K562 (cell line): ENCODE results near the gene FXR1. TPM values are rescaled to one million over a fixed set of nuclear protein-coding genes. Genes with fewer than 3 reads are reported as not detected.
A peak's percentile ranks its signal among the peaks of the same experiment; 100 is the strongest.

Source experiments
- ATAC-seq: fragments of 200-7000 bp; cut with Tn5 transposase; 3 replicates; pipeline ENCODE4 v1.9.1; 2020; ENCODE audit warnings: moderate library complexity
- BruUV-seq: library from RNA; stranded (reverse); fragments of 400-500 nt; replicated peaks from 2 replicates; lab custom pipeline; 2021; lab: Mats Ljungman, UMichigan
- CTCF ChIA-PET: fragments of 300-600 bp; formaldehyde crosslinking; extraction: SDS; loops from one replicate; lab custom pipeline; 2021; ENCODE audit warnings: low intra/inter-chr PET ratio; lab: Yijun Ruan, JAX
- POLR2A ChIA-PET: fragments of 300-600, 350-650 bp; sonication (Branson Sonifier 250); formaldehyde crosslinking; extraction: SDS; loops from one replicate; lab custom pipeline; 2021; ENCODE audit warnings: antibody characterized with exemption, inconsistent platforms; lab: Yijun Ruan, JAX
- DNase-seq, 4 experiments: peaks; one replicate each; pipeline versions ENCODE4 v3.0.0 to v3.0.0-alpha.2; 2011 to 2018; ENCODE audit warnings: low spot score in 3 of 4, mixed read lengths in 3 of 4; ENCODE audit errors: extremely low read depth in 1 of 4
- FAIRE-seq: peaks from 2 replicates; lab custom pipeline; 2011; peaks lifted over from hg19 to GRCh38; lab: Jason Lieb, UNC
- H2AFZ ChIP-seq: 2 replicates; pipeline ENCODE4 v1.6.0; 2011; ENCODE audit warnings: low read depth, low read length, control low read depth, inconsistent platforms
- H3K27ac ChIP-seq: fragments of 200-600 bp; 3 replicates; pipeline ENCODE4 v1.8.0; 2011; ENCODE audit warnings: low read depth, mild to moderate bottlenecking, control low read depth, inconsistent platforms, low read length, moderate library complexity, mixed read lengths; ENCODE audit errors: extremely low read depth
- H3K27me3 ChIP-seq, 2 experiments: fragments of 300-600 bp in 1 of 2; 2 replicates in 1 of 2; 3 replicates in 1 of 2; pipeline versions ENCODE4 v1.6.0 to v1.8.0; 2011; ENCODE audit warnings: inconsistent platforms in 2 of 2, low read length in 2 of 2, mild to moderate bottlenecking in 1 of 2, mixed read lengths in 1 of 2, moderate library complexity in 1 of 2; ENCODE audit not compliant: control insufficient read depth in 2 of 2, insufficient read depth in 2 of 2
- H3K36me3 ChIP-seq: fragments of 300-600 bp; 3 replicates; pipeline ENCODE4 v1.8.0; 2011; ENCODE audit warnings: mild to moderate bottlenecking, low read length, inconsistent platforms; ENCODE audit not compliant: control insufficient read depth, insufficient read depth
- H3K4me1 ChIP-seq, 2 experiments: fragments of 200-600 bp in 1 of 2; replicated peaks in 1 of 2; 2 replicates in 1 of 2; 3 replicates in 1 of 2; pipeline versions ENCODE4 v1.5.1 to v1.8.0; 2011; ENCODE audit warnings: inconsistent platforms in 2 of 2, low read length in 2 of 2, mild to moderate bottlenecking in 1 of 2, mixed read lengths in 1 of 2, moderate library complexity in 1 of 2; ENCODE audit not compliant: control insufficient read depth in 2 of 2, insufficient read depth in 2 of 2
- H3K4me2 ChIP-seq: 2 replicates; pipeline ENCODE4 v1.6.1; 2011; ENCODE audit warnings: low read length, control low read depth, inconsistent platforms, mixed read lengths; ENCODE audit not compliant: insufficient read depth
- H3K4me3 ChIP-seq: fragments of 200-600 bp; sonication (generic), shearing (Covaris generic); 2 replicates; pipeline ENCODE4 v1.5.1; 2016; ENCODE audit warnings: control low read depth, inconsistent platforms
- H3K79me2 ChIP-seq: fragments of 200-600 bp; 3 replicates; pipeline ENCODE4 v1.8.0; 2011; ENCODE audit warnings: low read length, inconsistent platforms; ENCODE audit not compliant: control insufficient read depth, insufficient read depth
- H3K9ac ChIP-seq, 2 experiments: 2 replicates each; pipeline versions ENCODE4 v1.6.0 to v1.6.1; 2011; ENCODE audit warnings: low read depth in 2 of 2, low read length in 2 of 2, control low read depth in 1 of 2, inconsistent platforms in 1 of 2, mild to moderate bottlenecking in 1 of 2, mixed read lengths in 1 of 2; ENCODE audit not compliant: insufficient read depth in 1 of 2
- H3K9me1 ChIP-seq: one replicate; pipeline ENCODE4 v1.6.0; 2011; ENCODE audit warnings: inconsistent platforms, mild to moderate bottlenecking, low read length, moderate library complexity; ENCODE audit not compliant: control insufficient read depth, insufficient read depth
- H3K9me3 ChIP-seq: replicated peaks from 2 replicates; pipeline ENCODE4 v1.5.1; 2011; ENCODE audit warnings: low read depth, low read length, inconsistent platforms; ENCODE audit not compliant: control insufficient read depth, insufficient read depth
- H4K20me1 ChIP-seq: replicated peaks from 2 replicates; pipeline ENCODE4 v1.6.1; 2011; ENCODE audit warnings: low read length, inconsistent platforms, mixed read lengths; ENCODE audit not compliant: control insufficient read depth, insufficient read depth
- C11orf30 ChIP-seq: fragments of 450-650 bp; IDR thresholded peaks from 2 replicates; pipeline ENCODE4 v1.6.1; 2016; ENCODE audit warnings: low read depth, mild to moderate bottlenecking
- CEBPB ChIP-seq: fragments of 450-650 bp; IDR thresholded peaks from 2 replicates; pipeline ENCODE4 v1.6.1; 2016; ENCODE audit warnings: missing genetic modification characterization, missing compliant biosample characterization
- DDX20 ChIP-seq: fragments of 450-650 bp; IDR thresholded peaks from 2 replicates; pipeline ENCODE4 v1.6.1; 2016; ENCODE audit warnings: missing genetic modification characterization, low read depth, mild to moderate bottlenecking, missing compliant biosample characterization, moderate library complexity
- LEF1 ChIP-seq: fragments of 450-650 bp; IDR thresholded peaks from 2 replicates; pipeline ENCODE4 v1.6.1; 2016; ENCODE audit warnings: mild to moderate bottlenecking
- MAFF ChIP-seq: IDR thresholded peaks from 2 replicates; pipeline ENCODE4 v1.6.1; 2012; ENCODE audit warnings: low read length, improper control_type of control experiment
- MAFG ChIP-seq: fragments of 450-650 bp; conservative IDR thresholded peaks from 2 replicates; pipeline ENCODE4 v1.6.1; 2016; ENCODE audit warnings: missing genetic modification characterization, missing compliant biosample characterization
- MAFK ChIP-seq: IDR thresholded peaks from 2 replicates; pipeline ENCODE4 v1.6.1; 2011; ENCODE audit warnings: low read length, improper control_type of control experiment
- NFIC ChIP-seq: fragments of 450-650 bp; IDR thresholded peaks from 2 replicates; pipeline ENCODE4 v1.6.1; 2017; ENCODE audit warnings: mild to moderate bottlenecking, inconsistent platforms
- POLR3A ChIP-seq: IDR thresholded peaks from 2 replicates; pipeline ENCODE4 v1.6.1; 2011; ENCODE audit warnings: borderline replicate concordance, mild to moderate bottlenecking, moderate library complexity; ENCODE audit not compliant: insufficient read length, insufficient read depth; ENCODE audit errors: extremely low read depth
- STAG1 ChIP-seq: sonication (generic); formaldehyde crosslinking; IDR thresholded peaks from 2 replicates; pipeline ENCODE4 v1.5.0; 2020; ENCODE audit warnings: missing genetic modification reagents, borderline replicate concordance
- ZNF133 ChIP-seq: fragments of 250-450 bp; sonication (Bioruptor Pico); IDR thresholded peaks from 2 replicates; pipeline ENCODE4 v1.4.0; 2020; ENCODE audit warnings: mild to moderate bottlenecking
- ZNF184 ChIP-seq: sonication (generic); formaldehyde crosslinking; IDR thresholded peaks from 2 replicates; pipeline ENCODE4 v1.5.0; 2020; ENCODE audit warnings: missing genetic modification reagents
- ZNF316 ChIP-seq: fragments of 450-650 bp; IDR thresholded peaks from 2 replicates; pipeline ENCODE4 v1.6.1; 2016
- WGBS: fragments of 100-300 bp; shearing (Covaris generic); methylation state at CpG from one replicate; pipeline ENCODE4 v1.1.6; 2016; ENCODE audit warnings: low coverage, mixed read lengths; ENCODE audit not compliant: insufficient coverage; ENCODE audit errors: missing lambda C conversion rate; 5-methylcytosine and 5-hydroxymethylcytosine counted together
- in situ Hi-C: fragments of 300-500 bp; cut with MboI; formaldehyde crosslinking; loops from 4 replicates; pipeline ENCODE4 v1.15.0; 2018; ENCODE audit warnings: inconsistent platforms, mixed read lengths
- intact Hi-C: fragments of 100-400 bp; cut with micrococcal nuclease; formaldehyde crosslinking; loops from 2 replicates; pipeline ENCODE4 v1.14.2; 2022
- polyA plus RNA-seq, 8 experiments: library from polyadenylated mRNA; depleted of rRNA in 4 of 8; stranded (reverse) in 5 of 8; unstranded in 3 of 8; fragments of >200 nt; fragmentation: Nextera tagmentation in 2 of 8; fragmentation: Illumina TruSeq in 1 of 8; extraction: Ambion mirVana in 2 of 8; extraction: Trizol in 1 of 8; gene quantifications; 2 replicates each; pipeline versions ENCODE4 v1.2.1 to v1.2.3, GENCODE V29; 2011 to 2014; ENCODE audit warnings: inconsistent platforms in 1 of 8, missing spikeins in 1 of 8
- total RNA-seq, 7 experiments: library from RNA; depleted of rRNA in 6 of 7; stranded (reverse); fragments of >200 nt in 6 of 7; fragmentation: Illumina TruSeq in 2 of 7; extraction: Trizol in 2 of 7; gene quantifications; 2 replicates each; pipeline versions ENCODE4 v1.2.1 to v1.2.3, GENCODE V29; 2011 to 2021; ENCODE audit warnings: low replicate concordance in 1 of 7
- TF ChIP-seq, protein P1 (sequence below), 3 experiments: fragments of 200-800 bp in 1 of 3; sonication (Bioruptor generic) in 1 of 3; sonication (generic) in 1 of 3; formaldehyde crosslinking in 1 of 3; IDR thresholded peaks; 2 replicates each; pipeline versions ENCODE4 v1.6.1 to v1.8.0; 2016 to 2022; ENCODE audit warnings: mild to moderate bottlenecking in 2 of 3, missing compliant biosample characterization in 2 of 3, missing genetic modification characterization in 2 of 3, missing genetic modification reagents in 1 of 3
- TF ChIP-seq, protein P2 (sequence below): fragments of 200-800 bp; sonication (Bioruptor generic); IDR thresholded peaks from 2 replicates; pipeline ENCODE4 v1.6.1; 2017; ENCODE audit warnings: missing genetic modification characterization, missing compliant biosample characterization

FXR1 gene
- total and polyA plus RNA-seq, 9 of the 15 experiments (the other 6 are each of a cell fraction or from before 2014, with no cell fraction given), result 59.4 to 177 (median 136) TPM

DNA sequence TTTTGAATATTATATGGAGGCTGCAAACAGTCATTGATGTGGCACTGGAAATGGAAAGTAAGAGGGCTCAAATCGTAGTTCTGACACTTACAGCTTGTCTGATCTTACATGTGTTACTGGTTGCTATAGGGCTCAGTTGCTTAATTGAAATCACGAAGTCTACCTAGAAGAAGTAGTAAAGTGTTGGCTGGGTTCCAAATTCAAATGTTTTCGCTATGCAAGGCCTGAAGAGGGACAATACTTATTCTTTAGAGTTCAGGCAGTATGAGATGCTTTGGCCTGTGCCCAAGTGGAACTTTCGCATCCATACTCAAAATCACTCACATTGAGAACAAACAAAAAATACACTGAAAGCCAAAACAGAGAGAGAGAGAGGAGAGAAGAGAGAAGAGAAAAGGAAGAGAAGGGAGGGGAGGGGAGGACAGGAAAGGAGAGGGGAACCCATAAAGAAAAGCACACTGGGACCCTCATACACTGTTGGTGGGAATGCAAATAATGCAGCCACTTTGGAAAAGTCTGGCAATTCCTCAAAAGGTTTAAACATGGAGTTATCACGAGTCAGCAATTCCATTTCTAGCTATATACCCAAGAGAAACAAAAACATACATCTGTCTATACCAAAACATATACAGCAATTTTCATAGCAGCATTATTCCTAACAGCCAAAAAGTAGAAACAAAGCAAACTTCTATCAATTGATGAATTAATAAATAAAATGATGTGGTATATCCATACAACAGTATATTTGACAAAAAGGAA is 2.9 kb upstream of the FXR1 start:
- ATAC-seq, result no peak
- TF ChIP-seq STAG1 (no peak), ZNF184 (no peak), MAFF (peak; percentile 86), NFIC (peak; percentile 87), LEF1 (no peak), POLR3A (no peak), MAFG (peak; percentile 62), ZNF316 (peak; percentile 94), C11orf30 (peak; percentile 87), ZNF133 (no peak), CEBPB (tag) (no peak), DDX20 (tag) (no peak), MAFK (peak; percentile 90)
- TF ChIP-seq, protein P1, sequence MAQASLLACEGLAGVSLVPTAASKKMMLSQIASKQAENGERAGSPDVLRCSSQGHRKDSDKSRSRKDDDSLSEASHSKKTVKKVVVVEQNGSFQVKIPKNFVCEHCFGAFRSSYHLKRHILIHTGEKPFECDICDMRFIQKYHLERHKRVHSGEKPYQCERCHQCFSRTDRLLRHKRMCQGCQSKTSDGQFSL (CRISPR knock-in tag; IDR thresholded peaks at IDR 0.05), result no peak
- TF ChIP-seq, protein P1 (tag; IDR thresholded peaks at IDR 0.05), result no peak
- TF ChIP-seq, protein P2, sequence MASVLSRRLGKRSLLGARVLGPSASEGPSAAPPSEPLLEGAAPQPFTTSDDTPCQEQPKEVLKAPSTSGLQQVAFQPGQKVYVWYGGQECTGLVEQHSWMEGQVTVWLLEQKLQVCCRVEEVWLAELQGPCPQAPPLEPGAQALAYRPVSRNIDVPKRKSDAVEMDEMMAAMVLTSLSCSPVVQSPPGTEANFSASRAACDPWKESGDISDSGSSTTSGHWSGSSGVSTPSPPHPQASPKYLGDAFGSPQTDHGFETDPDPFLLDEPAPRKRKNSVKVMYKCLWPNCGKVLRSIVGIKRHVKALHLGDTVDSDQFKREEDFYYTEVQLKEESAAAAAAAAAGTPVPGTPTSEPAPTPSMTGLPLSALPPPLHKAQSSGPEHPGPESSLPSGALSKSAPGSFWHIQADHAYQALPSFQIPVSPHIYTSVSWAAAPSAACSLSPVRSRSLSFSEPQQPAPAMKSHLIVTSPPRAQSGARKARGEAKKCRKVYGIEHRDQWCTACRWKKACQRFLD (CRISPR knock-in tag), result no peak
- in situ Hi-C loops (no loop called here), intact Hi-C loops (loop anchor here (5.0 to 10.0 kb wide), 2 partner anchors 102 to 795 kb away; no protein-coding TSS in a partner anchor)
- H2AFZ ChIP-seq, result peak overlapping the region; percentile 76
- H3K27ac ChIP-seq, result no peak overlapping the region
- H3K4me2 ChIP-seq, result no peak overlapping the region
- POLR2A ChIA-PET, result no interaction called here
- no peak for DNase-seq
- no peak overlapping the region for H3K9ac ChIP-seq
- BruUV-seq, result no TSS peak
- peaks cover 21% of the 10 kb centered on the region for H3K79me2 ChIP-seq
- CTCF ChIA-PET, result no interaction called here
- peaks cover 3 to 6% of the 10 kb centered on the region in 2 experiments; a peak in 3 of 5 replicates for H3K4me1 ChIP-seq
- no peak for FAIRE-seq
- H3K4me3 ChIP-seq, result no peak overlapping the region
- peaks cover under 1% of the 10 kb centered on the region for H3K9me1 ChIP-seq
- no peaks in the 10 kb centered on the region for H3K27me3 ChIP-seq
- H3K36me3 ChIP-seq, result peaks cover 7% of the 10 kb centered on the region; the same call in 2 of the 3 replicates
- peaks cover 18% of the 10 kb centered on the region for H4K20me1 ChIP-seq
- WGBS, result 29% methylated on average over 5 of the region's 5 CpGs
- H3K9me3 ChIP-seq, result no peaks in the 10 kb centered on the region
